Lower leg skin (tissue), 4 donors: ENCODE measurements around the gene CCNQ. TPM values are rescaled to one million over a fixed set of nuclear protein-coding genes. Genes with fewer than 3 reads are reported as not detected.

ENCODE experiments used
- DNase-seq, 2 donors: peaks; one replicate each; pipeline ENCODE4 v3.0.0-alpha.2; 2019; ENCODE audit warnings: low spot score in 2 of 2
- H3K4me3 ChIP-seq: fragments of 200-600 bp; sonication (generic); 2 replicates; pipeline ENCODE4 v1.5.1; 2017; ENCODE audit warnings: mild to moderate bottlenecking, low read depth; ENCODE audit not compliant: poor library complexity, severe bottlenecking
- CTCF ChIP-seq, 3 donors: fragments of 450-650 bp; IDR thresholded peaks; one replicate each; pipeline ENCODE4 v1.5.1; 2016; ENCODE audit warnings: antibody characterized with exemption in 3 of 3, mild to moderate bottlenecking in 3 of 3, moderate library complexity in 2 of 3
- POLR2A ChIP-seq, 2 donors: fragments of 450-650 bp; IDR thresholded peaks; one replicate each; pipeline ENCODE4 v1.6.1; 2016 to 2017; ENCODE audit warnings: antibody characterized with exemption in 2 of 2, mild to moderate bottlenecking in 1 of 2, moderate library complexity in 1 of 2
- WGBS, 2 donors: methylation state at CpG; one replicate each; pipeline ENCODE4 v1.1.5; 2018; 5-methylcytosine and 5-hydroxymethylcytosine counted together
- intact Hi-C: fragments of 100-400 bp; cut with DNase I; formaldehyde crosslinking; loops from one replicate; pipeline ENCODE4 v1.15.0; 2023; ENCODE audit warnings: low total_unique reads
- total RNA-seq, 4 donors: library from RNA; depleted of rRNA; stranded (reverse); fragments of >200 nt; gene quantifications; one replicate each; pipeline ENCODE4 v1.1.0, GENCODE V29; 2016

CCNQ gene
- total RNA-seq, 4 donors from 2014 or later: 20.7 to 35.7 (median 28.5) TPM

- 74 to 82% methylated on average over 2 to 9 of the region's 9 CpGs for WGBS, 2 donors
- DNase-seq: no peak
- intact Hi-C loops: no loop called here
- H3K4me3 ChIP-seq: no peak overlapping the region
- TF ChIP-seq CTCF (IDR thresholded peaks at IDR 0.05): no peak
- TF ChIP-seq POLR2A (IDR thresholded peaks at IDR 0.05): no peak
Observed at GRCh38 chrX:153565996-153566580, 32.9 kb downstream of the CCNQ start.

GRCh38 chrX:153564047-153564606 is 34.8 kb downstream of the CCNQ start:
- no peak for DNase-seq
- intact Hi-C loops: no loop called here
- 77 to 100% methylated on average over 2 to 14 of the region's 14 CpGs for WGBS, 2 donors
- no peak overlapping the region for H3K4me3 ChIP-seq
- TF ChIP-seq POLR2A (IDR thresholded peaks at IDR 0.05) (no peak), CTCF (IDR thresholded peaks at IDR 0.05) (no peak)

- WGBS, 2 donors: 81 to 97% methylated on average over 9 of the region's 9 CpGs
- DNase-seq: no peak
Observed at GRCh38 chrX:153562546-153562945, 36.4 kb downstream of the CCNQ start.

GRCh38 chrX:153561337-153561736 is 37.6 kb downstream of the CCNQ start:
- intact Hi-C loops: no loop called here
- TF ChIP-seq POLR2A (IDR thresholded peaks at IDR 0.05) (no peak), CTCF (IDR thresholded peaks at IDR 0.05) (no peak)
- no peak for DNase-seq
- 86 to 87% methylated on average over 5 to 7 of the region's 7 CpGs for WGBS, 2 donors
- no peak overlapping the region for H3K4me3 ChIP-seq

More at GRCh38 chrX:153562546-153562945, 36.4 kb downstream of the CCNQ start:
- H3K4me3 ChIP-seq: no peak overlapping the region
- intact Hi-C loops: no loop called here
- no peak for TF ChIP-seq POLR2A (IDR thresholded peaks at IDR 0.05)
- no peak for TF ChIP-seq CTCF (IDR thresholded peaks at IDR 0.05)

GRCh38 chrX:153560466-153560865 is 38.5 kb downstream of the CCNQ start:
- DNase-seq: no peak
- H3K4me3 ChIP-seq: no peak overlapping the region
- intact Hi-C loops: no loop called here
- WGBS, 2 donors: 92 to 94% methylated on average over 16 to 21 of the region's 22 CpGs
- TF ChIP-seq POLR2A (IDR thresholded peaks at IDR 0.05) (no peak), CTCF (IDR thresholded peaks at IDR 0.05) (no peak)
